Measurements from ENCODE around the gene TMEM198.

DNA sequence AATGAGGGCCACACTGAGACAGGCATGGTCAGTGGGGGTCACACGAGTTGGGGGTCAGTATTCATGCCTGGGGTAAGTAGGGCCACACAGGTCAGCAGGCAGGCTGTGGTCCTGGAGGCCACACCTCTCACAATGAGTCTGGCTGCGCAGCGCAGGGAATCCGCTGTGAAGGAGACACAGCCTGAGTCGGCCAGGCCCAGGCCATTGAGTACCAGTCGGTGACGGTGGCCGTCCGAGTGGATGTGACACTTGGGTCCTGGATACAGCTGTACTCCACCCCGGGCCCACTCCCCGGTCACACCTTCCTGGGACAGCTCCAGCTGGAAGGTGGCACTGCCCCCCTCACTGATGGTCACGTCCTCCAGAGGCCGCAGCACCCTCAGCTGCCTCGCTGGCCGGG is 10.5 kb downstream of the TMEM198 start:
- TF ChIP-seq CTCF (IDR thresholded peaks at IDR 0.05) (no peak), POLR2A (IDR thresholded peaks at IDR 0.05) (no peak)
